HepG2 (cell line): ENCODE data around the gene TCAP. TPM values are rescaled to one million over a fixed set of nuclear protein-coding genes. Genes with fewer than 3 reads are reported as not detected.

Experiments
- ARNT ChIP-seq: fragments of 450-650 bp; IDR thresholded peaks from 2 replicates; pipeline ENCODE4 v1.6.1; 2017
- ARNTL ChIP-seq: sonication (generic); formaldehyde crosslinking; IDR thresholded peaks from 2 replicates; pipeline ENCODE4 v1.4.0; 2020; ENCODE audit warnings: mild to moderate bottlenecking, missing genetic modification reagents
- ETV6 ChIP-seq: sonication (generic); formaldehyde crosslinking; conservative IDR thresholded peaks from 2 replicates; pipeline ENCODE4 v1.4.0; 2020; ENCODE audit warnings: missing genetic modification reagents
- GATA4 ChIP-seq: sonication (generic); IDR thresholded peaks from 2 replicates; pipeline ENCODE4 v1.6.1; 2016; ENCODE audit warnings: antibody characterized with exemption, low read depth, borderline replicate concordance
- HHEX ChIP-seq: IDR thresholded peaks from 2 replicates; pipeline ENCODE4 v1.6.1; 2016; ENCODE audit warnings: control low read depth
- ISL2 ChIP-seq: sonication (generic); formaldehyde crosslinking; IDR thresholded peaks from 2 replicates; pipeline ENCODE4 v1.5.0; 2020; ENCODE audit warnings: missing genetic modification reagents
- KLF16 ChIP-seq, 2 experiments: sonication (generic) in 1 of 2; formaldehyde crosslinking in 1 of 2; IDR thresholded peaks; 2 replicates each; pipeline versions ENCODE4 v1.6.1 to v1.8.0; 2016 to 2023; ENCODE audit warnings: missing genetic modification reagents in 2 of 2, missing compliant biosample characterization in 1 of 2
- POLR2G ChIP-seq: fragments of 200-400 bp; formaldehyde crosslinking; IDR thresholded peaks from 2 replicates; pipeline ENCODE4 v1.6.1; 2018; ENCODE audit warnings: mild to moderate bottlenecking, low read depth, low read length, moderate library complexity
- REXO4 ChIP-seq: sonication (generic); formaldehyde crosslinking; IDR thresholded peaks from 2 replicates; pipeline ENCODE4 v1.8.0; 2022; ENCODE audit warnings: missing genetic modification reagents, mild to moderate bottlenecking, borderline replicate concordance
- RNF2 ChIP-seq: fragments of 450-650 bp; conservative IDR thresholded peaks from 2 replicates; pipeline ENCODE4 v1.6.1; 2016; ENCODE audit warnings: low read depth
- ZFY ChIP-seq: sonication (generic); formaldehyde crosslinking; IDR thresholded peaks from 2 replicates; pipeline ENCODE4 v1.4.0; 2020; ENCODE audit warnings: missing genetic modification reagents
- ZNF12 ChIP-seq: sonication (generic); formaldehyde crosslinking; IDR thresholded peaks from 2 replicates; pipeline ENCODE4 v1.5.0; 2020; ENCODE audit warnings: missing genetic modification reagents
- ZNF124 ChIP-seq: sonication (generic); formaldehyde crosslinking; IDR thresholded peaks from 2 replicates; pipeline ENCODE4 v1.4.0; 2020; ENCODE audit warnings: missing genetic modification reagents
- ZNF138 ChIP-seq: sonication (generic); formaldehyde crosslinking; IDR thresholded peaks from 2 replicates; pipeline ENCODE4 v1.5.0; 2020; ENCODE audit warnings: mild to moderate bottlenecking, low read depth, missing genetic modification reagents
- ZNF256 ChIP-seq: sonication (generic); formaldehyde crosslinking; conservative IDR thresholded peaks from 2 replicates; pipeline ENCODE4 v1.4.0; 2020; ENCODE audit warnings: missing genetic modification reagents
- ZNF616 ChIP-seq: sonication (generic); formaldehyde crosslinking; IDR thresholded peaks from 2 replicates; pipeline ENCODE4 v1.5.0; 2020; ENCODE audit warnings: low read depth, mild to moderate bottlenecking, missing genetic modification reagents
- ZNF749 ChIP-seq: sonication (generic); formaldehyde crosslinking; IDR thresholded peaks from 2 replicates; pipeline ENCODE4 v1.8.0; 2022; ENCODE audit warnings: mild to moderate bottlenecking, missing genetic modification reagents, moderate library complexity, borderline replicate concordance
- ZNF781 ChIP-seq: sonication (generic); formaldehyde crosslinking; IDR thresholded peaks from 2 replicates; pipeline ENCODE4 v1.5.1; 2020; ENCODE audit warnings: borderline replicate concordance, mild to moderate bottlenecking, missing genetic modification reagents; ENCODE audit errors: not compliant biosample characterization
- polyA plus RNA-seq, 8 experiments: library from polyadenylated mRNA; depleted of rRNA in 3 of 8; stranded (reverse) in 7 of 8; unstranded in 1 of 8; fragments of >200 nt; fragmentation: Illumina TruSeq in 4 of 8; extraction: Trizol in 4 of 8; gene quantifications; 2 replicates each; pipeline versions ENCODE4 v1.2.1 to v1.2.3, GENCODE V29; 2011 to 2016; ENCODE audit warnings: low read depth in 4 of 8, missing spikeins in 1 of 8, mixed read lengths in 1 of 8; ENCODE audit not compliant: insufficient read depth in 1 of 8
- total RNA-seq, 5 experiments: library from RNA; depleted of rRNA; stranded (reverse); fragments of >200 nt; fragmentation: Illumina TruSeq; extraction: Trizol; gene quantifications; 2 replicates each; pipeline ENCODE4 v1.2.3, GENCODE V29; 2016; ENCODE audit warnings: low read depth in 1 of 5
- TF ChIP-seq, protein P1 (sequence below): sonication (generic); formaldehyde crosslinking; IDR thresholded peaks from 2 replicates; pipeline ENCODE4 v1.4.0; 2020; ENCODE audit warnings: mild to moderate bottlenecking, missing genetic modification reagents
- TF ChIP-seq, protein P2 (sequence below): sonication (generic); formaldehyde crosslinking; IDR thresholded peaks from 2 replicates; pipeline ENCODE4 v1.5.1; 2020; ENCODE audit warnings: mild to moderate bottlenecking, missing genetic modification reagents, moderate library complexity
- TF ChIP-seq, protein P3 (sequence below): IDR thresholded peaks from 2 replicates; pipeline ENCODE4 v1.6.1; 2012; ENCODE audit warnings: low read depth, low read length, improper control_type of control experiment
- TF ChIP-seq, protein P4 (sequence below): IDR thresholded peaks from 2 replicates; pipeline ENCODE4 v1.6.1; 2016; ENCODE audit warnings: missing genetic modification reagents, missing compliant biosample characterization
- TF ChIP-seq, protein P5 (sequence below): sonication (generic); formaldehyde crosslinking; IDR thresholded peaks from 2 replicates; pipeline ENCODE4 v1.5.0; 2020; ENCODE audit warnings: mild to moderate bottlenecking, missing genetic modification reagents

TCAP gene
- total and polyA plus RNA-seq, 2 of the 13 experiments (the other 11 are each of a cell fraction or from before 2014, with no cell fraction given), result 0.24 to 0.65 TPM

DNA sequence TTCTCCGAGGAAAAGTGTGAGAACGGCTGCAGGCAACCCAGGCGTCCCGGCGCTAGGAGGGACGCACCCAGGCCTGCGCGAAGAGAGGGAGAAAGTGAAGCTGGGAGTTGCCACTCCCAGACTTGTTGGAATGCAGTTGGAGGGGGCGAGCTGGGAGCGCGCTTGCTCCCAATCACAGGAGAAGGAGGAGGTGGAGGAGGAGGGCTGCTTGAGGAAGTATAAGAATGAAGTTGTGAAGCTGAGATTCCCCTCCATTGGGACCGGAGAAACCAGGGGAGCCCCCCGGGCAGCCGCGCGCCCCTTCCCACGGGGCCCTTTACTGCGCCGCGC lies 34.6 kb downstream of the TCAP start, which contains the start of gene ERBB2 (continued):
- TF ChIP-seq, protein P1, sequence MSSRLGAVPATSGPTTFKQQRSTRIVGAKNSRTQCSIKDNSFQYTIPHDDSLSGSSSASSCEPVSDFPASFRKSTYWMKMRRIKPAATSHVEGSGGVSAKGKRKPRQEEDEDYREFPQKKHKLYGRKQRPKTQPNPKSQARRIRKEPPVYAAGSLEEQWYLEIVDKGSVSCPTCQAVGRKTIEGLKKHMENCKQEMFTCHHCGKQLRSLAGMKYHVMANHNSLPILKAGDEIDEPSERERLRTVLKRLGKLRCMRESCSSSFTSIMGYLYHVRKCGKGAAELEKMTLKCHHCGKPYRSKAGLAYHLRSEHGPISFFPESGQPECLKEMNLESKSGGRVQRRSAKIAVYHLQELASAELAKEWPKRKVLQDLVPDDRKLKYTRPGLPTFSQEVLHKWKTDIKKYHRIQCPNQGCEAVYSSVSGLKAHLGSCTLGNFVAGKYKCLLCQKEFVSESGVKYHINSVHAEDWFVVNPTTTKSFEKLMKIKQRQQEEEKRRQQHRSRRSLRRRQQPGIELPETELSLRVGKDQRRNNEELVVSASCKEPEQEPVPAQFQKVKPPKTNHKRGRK (CRISPR knock-in tag), result no peak
- no peak for TF ChIP-seq ZNF124 (CRISPR knock-in tag)
- no peak for TF ChIP-seq ZNF12 (CRISPR knock-in tag)
- TF ChIP-seq ZNF138 (CRISPR knock-in tag), result no peak
- no peak for TF ChIP-seq REXO4 (CRISPR knock-in tag)
- TF ChIP-seq ISL2, result no peak
- TF ChIP-seq GATA4, result no peak
- no peak for TF ChIP-seq ARNT
- TF ChIP-seq ETV6 (CRISPR knock-in tag), result no peak; the same call in 1 of the 2 replicates
- TF ChIP-seq, protein P2, sequence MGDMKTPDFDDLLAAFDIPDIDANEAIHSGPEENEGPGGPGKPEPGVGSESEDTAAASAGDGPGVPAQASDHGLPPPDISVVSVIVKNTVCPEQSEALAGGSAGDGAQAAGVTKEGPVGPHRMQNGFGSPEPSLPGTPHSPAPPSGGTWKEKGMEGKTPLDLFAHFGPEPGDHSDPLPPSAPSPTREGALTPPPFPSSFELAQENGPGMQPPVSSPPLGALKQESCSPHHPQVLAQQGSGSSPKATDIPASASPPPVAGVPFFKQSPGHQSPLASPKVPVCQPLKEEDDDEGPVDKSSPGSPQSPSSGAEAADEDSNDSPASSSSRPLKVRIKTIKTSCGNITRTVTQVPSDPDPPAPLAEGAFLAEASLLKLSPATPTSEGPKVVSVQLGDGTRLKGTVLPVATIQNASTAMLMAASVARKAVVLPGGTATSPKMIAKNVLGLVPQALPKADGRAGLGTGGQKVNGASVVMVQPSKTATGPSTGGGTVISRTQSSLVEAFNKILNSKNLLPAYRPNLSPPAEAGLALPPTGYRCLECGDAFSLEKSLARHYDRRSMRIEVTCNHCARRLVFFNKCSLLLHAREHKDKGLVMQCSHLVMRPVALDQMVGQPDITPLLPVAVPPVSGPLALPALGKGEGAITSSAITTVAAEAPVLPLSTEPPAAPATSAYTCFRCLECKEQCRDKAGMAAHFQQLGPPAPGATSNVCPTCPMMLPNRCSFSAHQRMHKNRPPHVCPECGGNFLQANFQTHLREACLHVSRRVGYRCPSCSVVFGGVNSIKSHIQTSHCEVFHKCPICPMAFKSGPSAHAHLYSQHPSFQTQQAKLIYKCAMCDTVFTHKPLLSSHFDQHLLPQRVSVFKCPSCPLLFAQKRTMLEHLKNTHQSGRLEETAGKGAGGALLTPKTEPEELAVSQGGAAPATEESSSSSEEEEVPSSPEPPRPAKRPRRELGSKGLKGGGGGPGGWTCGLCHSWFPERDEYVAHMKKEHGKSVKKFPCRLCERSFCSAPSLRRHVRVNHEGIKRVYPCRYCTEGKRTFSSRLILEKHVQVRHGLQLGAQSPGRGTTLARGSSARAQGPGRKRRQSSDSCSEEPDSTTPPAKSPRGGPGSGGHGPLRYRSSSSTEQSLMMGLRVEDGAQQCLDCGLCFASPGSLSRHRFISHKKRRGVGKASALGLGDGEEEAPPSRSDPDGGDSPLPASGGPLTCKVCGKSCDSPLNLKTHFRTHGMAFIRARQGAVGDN, result peak; percentile 50; the same call in 1 of the 2 replicates
- TF ChIP-seq, protein P3, sequence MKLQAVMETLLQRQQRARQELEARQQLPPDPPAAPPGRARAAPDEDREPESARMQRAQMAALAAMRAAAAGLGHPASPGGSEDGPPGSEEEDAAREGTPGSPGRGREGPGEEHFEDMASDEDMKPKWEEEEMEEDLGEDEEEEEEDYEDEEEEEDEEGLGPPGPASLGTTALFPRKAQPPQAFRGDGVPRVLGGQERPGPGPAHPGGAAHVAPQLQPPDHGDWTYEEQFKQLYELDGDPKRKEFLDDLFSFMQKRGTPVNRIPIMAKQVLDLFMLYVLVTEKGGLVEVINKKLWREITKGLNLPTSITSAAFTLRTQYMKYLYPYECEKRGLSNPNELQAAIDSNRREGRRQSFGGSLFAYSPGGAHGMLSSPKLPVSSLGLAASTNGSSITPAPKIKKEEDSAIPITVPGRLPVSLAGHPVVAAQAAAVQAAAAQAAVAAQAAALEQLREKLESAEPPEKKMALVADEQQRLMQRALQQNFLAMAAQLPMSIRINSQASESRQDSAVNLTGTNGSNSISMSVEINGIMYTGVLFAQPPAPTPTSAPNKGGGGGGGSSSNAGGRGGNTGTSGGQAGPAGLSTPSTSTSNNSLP, result no peak
- TF ChIP-seq ZNF749 (CRISPR knock-in tag), result no peak
- no peak for TF ChIP-seq ZNF256 (CRISPR knock-in tag)
- TF ChIP-seq RNF2, result no peak
- TF ChIP-seq, protein P4, sequence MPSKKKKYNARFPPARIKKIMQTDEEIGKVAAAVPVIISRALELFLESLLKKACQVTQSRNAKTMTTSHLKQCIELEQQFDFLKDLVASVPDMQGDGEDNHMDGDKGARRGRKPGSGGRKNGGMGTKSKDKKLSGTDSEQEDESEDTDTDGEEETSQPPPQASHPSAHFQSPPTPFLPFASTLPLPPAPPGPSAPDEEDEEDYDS (CRISPR knock-in tag), result peak; percentile 89
- TF ChIP-seq POLR2G, result peak; percentile 88
- peak in 1 of 2 experiments; percentile 23; a peak in 1 of 4 replicates for TF ChIP-seq KLF16 (CRISPR knock-in tag; IDR thresholded peaks at IDR 0.05)
- TF ChIP-seq ZNF781 (CRISPR knock-in tag), result no peak
- TF ChIP-seq ZFY (CRISPR knock-in tag), result no peak; the same call in 1 of the 2 replicates
- no peak for TF ChIP-seq ARNTL (CRISPR knock-in tag)
- TF ChIP-seq ZNF616 (CRISPR knock-in tag), result no peak
- TF ChIP-seq, protein P5, sequence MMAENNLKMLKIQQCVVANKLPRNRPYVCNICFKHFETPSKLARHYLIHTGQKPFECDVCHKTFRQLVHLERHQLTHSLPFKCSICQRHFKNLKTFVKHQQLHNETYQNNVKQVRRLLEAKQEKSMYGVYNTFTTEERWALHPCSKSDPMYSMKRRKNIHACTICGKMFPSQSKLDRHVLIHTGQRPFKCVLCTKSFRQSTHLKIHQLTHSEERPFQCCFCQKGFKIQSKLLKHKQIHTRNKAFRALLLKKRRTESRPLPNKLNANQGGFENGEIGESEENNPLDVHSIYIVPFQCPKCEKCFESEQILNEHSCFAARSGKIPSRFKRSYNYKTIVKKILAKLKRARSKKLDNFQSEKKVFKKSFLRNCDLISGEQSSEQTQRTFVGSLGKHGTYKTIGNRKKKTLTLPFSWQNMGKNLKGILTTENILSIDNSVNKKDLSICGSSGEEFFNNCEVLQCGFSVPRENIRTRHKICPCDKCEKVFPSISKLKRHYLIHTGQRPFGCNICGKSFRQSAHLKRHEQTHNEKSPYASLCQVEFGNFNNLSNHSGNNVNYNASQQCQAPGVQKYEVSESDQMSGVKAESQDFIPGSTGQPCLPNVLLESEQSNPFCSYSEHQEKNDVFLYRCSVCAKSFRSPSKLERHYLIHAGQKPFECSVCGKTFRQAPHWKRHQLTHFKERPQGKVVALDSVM (CRISPR knock-in tag), result no peak
- TF ChIP-seq HHEX (CRISPR knock-in tag), result no peak
